Tongue (tissue), 2 donors: ENCODE measurements around the gene PRADC1. TPM values are rescaled to one million over a fixed set of nuclear protein-coding genes. Genes with fewer than 3 reads are reported as not detected.
"Not testable (repeated sequence)": the region's sequence is repeated elsewhere in the genome, so short reads cannot be mapped to it uniquely, and the experiment has no call there.

Experiments
- DNase-seq: peaks from one replicate; pipeline ENCODE4 v3.0.0-alpha.2; 2015
- total RNA-seq: library from RNA; depleted of rRNA; stranded (reverse); fragments of >200 nt; gene quantifications from one replicate; pipeline ENCODE4 v1.2.3, GENCODE V29; 2014

The PRADC1 gene
- total RNA-seq, 1 donor from 2014 or later, result 49.1 TPM

GRCh38 chr2:73202156-73203054 lies 30.6 kb downstream of the PRADC1 start, which contains the start of gene NOTO:
Gene NOTO (plus strand): TSS chr2:73202574. CDS start chr2:73202667, 93 bp downstream.
- DNase-seq, result no peak

GRCh38 chr2:73200281-73200680 lies 32.8 kb downstream of the PRADC1 start:
- not testable (repeated sequence) for DNase-seq

- no peak for DNase-seq
Measured at GRCh38 chr2:73197579-73197978, 35.5 kb downstream of the PRADC1 start.

- no peak for DNase-seq
Measured at GRCh38 chr2:73187549-73187948, 45.5 kb downstream of the PRADC1 start.

GRCh38 chr2:73185965-73186364 lies 47.1 kb downstream of the PRADC1 start:
- no peak for DNase-seq

Other genes with a start within 250 kb of the PRADC1 start
- 7.3 TPM for gene SFXN5, start 161.5 kb downstream of the PRADC1 start, total RNA-seq
- 24.3 TPM for gene RAB11FIP5, start 120.3 kb downstream of the PRADC1 start, total RNA-seq
- not detected for gene NOTO, start 30.7 kb downstream of the PRADC1 start, total RNA-seq
- gene SMYD5, start 19.0 kb downstream of the PRADC1 start, total RNA-seq, result 28.4 TPM
- gene CCT7, start 1.1 kb upstream of the PRADC1 start, total RNA-seq, result 192 TPM
- 0.41 TPM for gene FBXO41, start 51.2 kb upstream of the PRADC1 start, total RNA-seq
- gene EGR4, start 60.3 kb upstream of the PRADC1 start, total RNA-seq, result not detected
- 37.3 TPM for gene ALMS1, start 152.6 kb upstream of the PRADC1 start, total RNA-seq